Osteoblast (primary cell): Measurements from ENCODE around the gene HGFAC. TPM values are rescaled to one million over a fixed set of nuclear protein-coding genes. Genes with fewer than 3 reads are reported as not detected.

ENCODE experiments used
- DNase-seq: peaks from one replicate; pipeline ENCODE4 v3.0.0; 2011; ENCODE audit warnings: low spot score, mixed read lengths; ENCODE audit not compliant: insufficient read length; ENCODE audit errors: missing footprints
- H2AFZ ChIP-seq: 2 replicates; pipeline ENCODE4 v1.6.0; 2011; ENCODE audit warnings: mild to moderate bottlenecking, low read length
- H3K27ac ChIP-seq: 2 replicates; pipeline ENCODE4 v1.5.1; 2011; ENCODE audit warnings: mild to moderate bottlenecking, low read depth, low read length, moderate library complexity
- H3K27me3 ChIP-seq: 2 replicates; pipeline ENCODE4 v1.6.0; 2012; ENCODE audit warnings: mild to moderate bottlenecking, control low read depth, inconsistent platforms, low read length, moderate library complexity; ENCODE audit not compliant: insufficient read depth
- H3K36me3 ChIP-seq: 2 replicates; pipeline ENCODE4 v1.5.1; 2011; ENCODE audit warnings: mild to moderate bottlenecking, low read length, control low read depth, moderate library complexity; ENCODE audit not compliant: insufficient read depth
- H3K4me1 ChIP-seq: 2 replicates; pipeline ENCODE4 v1.5.1; 2011; ENCODE audit warnings: mild to moderate bottlenecking, low read length, control low read depth, moderate library complexity; ENCODE audit not compliant: insufficient read depth
- H3K4me2 ChIP-seq: 2 replicates; pipeline ENCODE4 v1.6.0; 2011; ENCODE audit warnings: mild to moderate bottlenecking, low read length; ENCODE audit not compliant: insufficient read depth
- H3K4me3 ChIP-seq: fragments of 200-600 bp; sonication (generic); 3 replicates; pipeline ENCODE4 v1.5.1; 2012; ENCODE audit warnings: mild to moderate bottlenecking, low read length, inconsistent platforms; ENCODE audit not compliant: insufficient read depth
- H3K79me2 ChIP-seq: 2 replicates; pipeline ENCODE4 v1.6.0; 2012; ENCODE audit warnings: mild to moderate bottlenecking, low read length, control low read depth, inconsistent platforms; ENCODE audit not compliant: insufficient read depth
- H3K9me3 ChIP-seq: 2 replicates; pipeline ENCODE4 v1.5.1; 2011; ENCODE audit warnings: low read depth, low read length, control low read depth
- H4K20me1 ChIP-seq: 2 replicates; pipeline ENCODE4 v1.6.0; 2012; ENCODE audit warnings: mild to moderate bottlenecking, low read length, control low read depth; ENCODE audit not compliant: insufficient read depth
- total RNA-seq: library from RNA; depleted of rRNA; stranded (reverse); fragments of >200 nt; gene quantifications from 2 replicates; pipeline ENCODE4 v1.2.3, GENCODE V29; 2012
- TF ChIP-seq, protein P1 (sequence below): IDR thresholded peaks from 2 replicates; pipeline ENCODE4 v1.5.1; 2011; ENCODE audit warnings: mild to moderate bottlenecking, low read depth, low read length, moderate library complexity; ENCODE audit errors: extremely low read depth

HGFAC gene
- total RNA-seq, 1 donor = not detected

- Histone ChIP-seq H3K27me3 (no peaks in the 10 kb centered on the region), H2AFZ (peak overlapping the region; percentile 36), H4K20me1 (peaks cover 4% of the 10 kb centered on the region), H3K27ac (peak overlapping the region; percentile 96), H3K79me2 (no peaks in the 10 kb centered on the region), H3K4me3 (peak overlapping the region; percentile 21), H3K4me2 (peak overlapping the region; percentile 60), H3K9me3 (peaks cover 7% of the 10 kb centered on the region), H3K36me3 (no peaks in the 10 kb centered on the region), H3K4me1 (peaks cover 20% of the 10 kb centered on the region)
- DNase-seq = peak; percentile 95
- TF ChIP-seq, protein P1, sequence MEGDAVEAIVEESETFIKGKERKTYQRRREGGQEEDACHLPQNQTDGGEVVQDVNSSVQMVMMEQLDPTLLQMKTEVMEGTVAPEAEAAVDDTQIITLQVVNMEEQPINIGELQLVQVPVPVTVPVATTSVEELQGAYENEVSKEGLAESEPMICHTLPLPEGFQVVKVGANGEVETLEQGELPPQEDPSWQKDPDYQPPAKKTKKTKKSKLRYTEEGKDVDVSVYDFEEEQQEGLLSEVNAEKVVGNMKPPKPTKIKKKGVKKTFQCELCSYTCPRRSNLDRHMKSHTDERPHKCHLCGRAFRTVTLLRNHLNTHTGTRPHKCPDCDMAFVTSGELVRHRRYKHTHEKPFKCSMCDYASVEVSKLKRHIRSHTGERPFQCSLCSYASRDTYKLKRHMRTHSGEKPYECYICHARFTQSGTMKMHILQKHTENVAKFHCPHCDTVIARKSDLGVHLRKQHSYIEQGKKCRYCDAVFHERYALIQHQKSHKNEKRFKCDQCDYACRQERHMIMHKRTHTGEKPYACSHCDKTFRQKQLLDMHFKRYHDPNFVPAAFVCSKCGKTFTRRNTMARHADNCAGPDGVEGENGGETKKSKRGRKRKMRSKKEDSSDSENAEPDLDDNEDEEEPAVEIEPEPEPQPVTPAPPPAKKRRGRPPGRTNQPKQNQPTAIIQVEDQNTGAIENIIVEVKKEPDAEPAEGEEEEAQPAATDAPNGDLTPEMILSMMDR = no peak
These were observed 39.0 kb upstream of the HGFAC start for GRCh38 chr4:3402491-3403347.

- Histone ChIP-seq H3K36me3 (no peaks in the 10 kb centered on the region), H3K4me2 (peak overlapping the region; percentile 60)
These were observed 38.3 kb upstream of the HGFAC start for GRCh38 chr4:3403348-3403906.

DNA sequence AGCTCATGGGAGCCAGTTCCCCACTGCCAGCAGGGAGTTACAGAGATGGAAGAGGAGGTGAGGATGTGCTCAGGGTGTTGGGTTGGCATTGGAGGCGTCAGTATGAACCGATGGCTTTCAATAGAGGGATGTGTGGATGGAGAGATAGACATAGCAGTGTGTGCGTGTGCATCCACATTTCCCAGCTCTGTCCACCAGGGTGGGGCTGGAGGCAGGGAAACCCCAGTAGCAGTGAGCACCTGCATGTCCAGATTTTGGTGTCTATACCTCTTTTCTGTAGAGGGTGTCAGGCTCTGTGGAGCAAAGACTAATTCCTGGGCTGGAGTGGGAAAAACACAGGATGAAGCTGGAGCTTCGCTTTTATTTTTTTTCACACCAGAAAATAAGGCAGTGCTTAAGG lies 37.2 kb upstream of the HGFAC start:
- H3K27ac ChIP-seq = no peak overlapping the region
- no peaks in the 10 kb centered on the region for H3K27me3 ChIP-seq
- H3K9me3 ChIP-seq = peaks cover 7% of the 10 kb centered on the region
- H3K79me2 ChIP-seq = no peaks in the 10 kb centered on the region
- peaks cover 6% of the 10 kb centered on the region for H4K20me1 ChIP-seq
- H3K4me3 ChIP-seq = no peak overlapping the region
- H2AFZ ChIP-seq = no peak overlapping the region
- H3K4me2 ChIP-seq = no peak overlapping the region
- no peaks in the 10 kb centered on the region for H3K36me3 ChIP-seq
- DNase-seq = peak; percentile 75
- peaks cover 20% of the 10 kb centered on the region for H3K4me1 ChIP-seq
- TF ChIP-seq, protein P1 = no peak

More at GRCh38 chr4:3403348-3403906, 38.3 kb upstream of the HGFAC start:
- Histone ChIP-seq H3K79me2 (no peaks in the 10 kb centered on the region), H3K9me3 (peaks cover 7% of the 10 kb centered on the region), H4K20me1 (peaks cover 4% of the 10 kb centered on the region), H3K4me1 (peaks cover 20% of the 10 kb centered on the region), H3K4me3 (peak overlapping the region; percentile 16), H3K27me3 (no peaks in the 10 kb centered on the region), H3K27ac (peak overlapping the region; percentile 96), H2AFZ (peak overlapping the region; percentile 36)
- TF ChIP-seq, protein P1 = no peak
- no peak for DNase-seq

DNA sequence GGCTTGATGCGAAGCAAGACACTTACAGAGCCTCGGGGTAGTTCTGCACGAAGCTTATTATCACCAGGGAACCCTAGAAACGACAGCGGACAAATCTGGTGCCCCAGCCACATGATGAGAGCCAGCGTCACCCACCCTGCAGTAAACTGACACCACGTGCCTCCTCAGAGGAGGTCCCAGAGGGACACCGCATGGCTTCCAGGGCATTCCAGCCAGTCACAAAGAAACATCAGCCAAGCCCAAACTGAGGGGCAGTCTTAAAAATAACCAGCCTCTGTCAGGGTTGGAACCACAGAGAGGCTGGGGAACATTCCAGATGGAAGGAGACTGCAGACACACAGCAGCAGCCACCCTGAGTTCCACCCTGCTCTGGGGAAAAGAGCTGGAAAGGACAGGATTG lies 36.6 kb upstream of the HGFAC start:
- peaks cover 8% of the 10 kb centered on the region for H4K20me1 ChIP-seq
- H3K9me3 ChIP-seq = peaks cover 7% of the 10 kb centered on the region
- H3K27ac ChIP-seq = no peak overlapping the region
- H2AFZ ChIP-seq = no peak overlapping the region
- H3K4me3 ChIP-seq = no peak overlapping the region
- no peaks in the 10 kb centered on the region for H3K36me3 ChIP-seq
- no peaks in the 10 kb centered on the region for H3K79me2 ChIP-seq
- H3K4me1 ChIP-seq = peaks cover 20% of the 10 kb centered on the region
- H3K4me2 ChIP-seq = no peak overlapping the region
- TF ChIP-seq, protein P1 = no peak
- H3K27me3 ChIP-seq = no peaks in the 10 kb centered on the region
- DNase-seq = peak; percentile 79
